Measurements from ENCODE around the gene RAD51B.

The RAD51B gene

GRCh38 chr14:68637106-68638021 lies 817.8 kb downstream of the RAD51B start:
- no peak for DNase-seq

- no peak for DNase-seq
Observed at GRCh38 chr14:68638141-68638999, 818.8 kb downstream of the RAD51B start.

- no peak for DNase-seq
Observed at GRCh38 chr14:68639000-68639757, 819.6 kb downstream of the RAD51B start.

- no peak for DNase-seq
Observed at GRCh38 chr14:68639758-68640574, 820.4 kb downstream of the RAD51B start.

- DNase-seq = no peak
Observed at GRCh38 chr14:68643673-68644072, 824.1 kb downstream of the RAD51B start.

GRCh38 chr14:68644101-68644500 lies 824.5 kb downstream of the RAD51B start:
- DNase-seq = no peak

- no peak for DNase-seq
Observed at GRCh38 chr14:68645371-68645770, 825.8 kb downstream of the RAD51B start.

- no peak for DNase-seq
Observed at GRCh38 chr14:68649476-68650189, 830.1 kb downstream of the RAD51B start.

GRCh38 chr14:68650404-68650994 lies 830.9 kb downstream of the RAD51B start:
- DNase-seq = no peak

GRCh38 chr14:68651075-68651474 lies 831.5 kb downstream of the RAD51B start:
- no peak for DNase-seq

- no peak for DNase-seq
Observed at GRCh38 chr14:68651652-68652432, 832.3 kb downstream of the RAD51B start.

- DNase-seq = no peak
Observed at GRCh38 chr14:68652433-68652690, 832.8 kb downstream of the RAD51B start.

- DNase-seq = no peak
Observed at GRCh38 chr14:68653108-68653507, 833.5 kb downstream of the RAD51B start.

GRCh38 chr14:68653804-68654203 lies 834.2 kb downstream of the RAD51B start:
- DNase-seq = no peak

- no peak for DNase-seq
Observed at GRCh38 chr14:68654471-68654941, 834.9 kb downstream of the RAD51B start.

- peak; percentile 23 for DNase-seq
Observed at GRCh38 chr14:68655021-68655831, 835.6 kb downstream of the RAD51B start.

- no peak for DNase-seq
Observed at GRCh38 chr14:68655911-68656316, 836.3 kb downstream of the RAD51B start.

- DNase-seq = no peak
Observed at GRCh38 chr14:68656452-68656851, 836.9 kb downstream of the RAD51B start.

- DNase-seq = no peak
Observed at GRCh38 chr14:68657300-68658028, 837.9 kb downstream of the RAD51B start.
